Suprapubic skin (tissue), 4 donors: ENCODE measurements around the gene UBE2QL1. TPM values are rescaled to one million over a fixed set of nuclear protein-coding genes. Genes with fewer than 3 reads are reported as not detected.

Experiments
- DNase-seq, 2 donors: peaks; one replicate each; pipeline ENCODE4 v3.0.0-alpha.2; 2019; ENCODE audit warnings: low spot score in 2 of 2
- H3K27ac ChIP-seq: fragments of 200-600 bp; sonication (generic); one replicate; pipeline ENCODE4 v1.5.1; 2019
- H3K27me3 ChIP-seq: fragments of 200-600 bp; sonication (generic); one replicate; pipeline ENCODE4 v1.5.1; 2019
- H3K36me3 ChIP-seq: fragments of 200-600 bp; sonication (generic); one replicate; pipeline ENCODE4 v1.5.1; 2019
- H3K4me1 ChIP-seq: fragments of 200-600 bp; sonication (generic); one replicate; pipeline ENCODE4 v1.5.1; 2019
- H3K4me3 ChIP-seq: fragments of 200-600 bp; sonication (generic); one replicate; pipeline ENCODE4 v1.5.1; 2019; ENCODE audit warnings: mild to moderate bottlenecking
- H3K9me3 ChIP-seq: fragments of 200-600 bp; sonication (generic); one replicate; pipeline ENCODE4 v1.5.1; 2019
- EP300 ChIP-seq: sonication (generic); formaldehyde crosslinking; IDR thresholded peaks from one replicate; pipeline ENCODE4 v1.6.1; 2017; ENCODE audit warnings: antibody characterized with exemption
- POLR2A ChIP-seq, 2 donors: fragments of 450-650 bp; IDR thresholded peaks; one replicate each; pipeline ENCODE4 v1.6.1; 2017; ENCODE audit warnings: antibody characterized with exemption in 2 of 2, mild to moderate bottlenecking in 2 of 2, moderate library complexity in 2 of 2
- POLR2AphosphoS5 ChIP-seq, 3 donors: sonication (generic); formaldehyde crosslinking; IDR thresholded peaks; one replicate each; pipeline ENCODE4 v1.6.1; 2017; ENCODE audit warnings: antibody characterized with exemption in 3 of 3
- WGBS: methylation state at CpG from one replicate; pipeline ENCODE4 v1.1.5; 2018; 5-methylcytosine and 5-hydroxymethylcytosine counted together
- total RNA-seq, 4 donors: library from RNA; depleted of rRNA; stranded (reverse); fragments of >200 nt; gene quantifications; one replicate each; pipeline ENCODE4 v1.1.0, GENCODE V29; 2016
- TF ChIP-seq, protein P1 (sequence below), 2 donors: fragments of 200-600 bp in 1 of 2; fragments of 450-650 bp in 1 of 2; sonication (generic) in 1 of 2; IDR thresholded peaks; one replicate each; pipeline ENCODE4 v1.5.1; 2016 to 2019; ENCODE audit warnings: antibody characterized with exemption in 2 of 2, mild to moderate bottlenecking in 1 of 2, moderate library complexity in 1 of 2

UBE2QL1 gene
- total RNA-seq, 4 donors from 2014 or later = 1.1 to 5.0 (median 3.2) TPM

- Histone ChIP-seq H3K27me3 (no peaks in the 10 kb centered on the region), H3K27ac (no peak overlapping the region), H3K36me3 (no peaks in the 10 kb centered on the region), H3K4me3 (no peak overlapping the region), H3K4me1 (no peaks in the 10 kb centered on the region), H3K9me3 (no peaks in the 10 kb centered on the region)
- DNase-seq = no peak
- 83% methylated on average over 5 of the region's 5 CpGs for WGBS
- TF ChIP-seq, protein P1, sequence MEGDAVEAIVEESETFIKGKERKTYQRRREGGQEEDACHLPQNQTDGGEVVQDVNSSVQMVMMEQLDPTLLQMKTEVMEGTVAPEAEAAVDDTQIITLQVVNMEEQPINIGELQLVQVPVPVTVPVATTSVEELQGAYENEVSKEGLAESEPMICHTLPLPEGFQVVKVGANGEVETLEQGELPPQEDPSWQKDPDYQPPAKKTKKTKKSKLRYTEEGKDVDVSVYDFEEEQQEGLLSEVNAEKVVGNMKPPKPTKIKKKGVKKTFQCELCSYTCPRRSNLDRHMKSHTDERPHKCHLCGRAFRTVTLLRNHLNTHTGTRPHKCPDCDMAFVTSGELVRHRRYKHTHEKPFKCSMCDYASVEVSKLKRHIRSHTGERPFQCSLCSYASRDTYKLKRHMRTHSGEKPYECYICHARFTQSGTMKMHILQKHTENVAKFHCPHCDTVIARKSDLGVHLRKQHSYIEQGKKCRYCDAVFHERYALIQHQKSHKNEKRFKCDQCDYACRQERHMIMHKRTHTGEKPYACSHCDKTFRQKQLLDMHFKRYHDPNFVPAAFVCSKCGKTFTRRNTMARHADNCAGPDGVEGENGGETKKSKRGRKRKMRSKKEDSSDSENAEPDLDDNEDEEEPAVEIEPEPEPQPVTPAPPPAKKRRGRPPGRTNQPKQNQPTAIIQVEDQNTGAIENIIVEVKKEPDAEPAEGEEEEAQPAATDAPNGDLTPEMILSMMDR (IDR thresholded peaks at IDR 0.05) = no peak
- no peak for TF ChIP-seq POLR2A (IDR thresholded peaks at IDR 0.05)
- no peak for TF ChIP-seq POLR2AphosphoS5 (IDR thresholded peaks at IDR 0.05)
- no peak for TF ChIP-seq EP300
These were observed 47.5 kb downstream of the UBE2QL1 start for GRCh38 chr5:6496207-6496584.

GRCh38 chr5:6496636-6497035 is 48.0 kb downstream of the UBE2QL1 start:
- Histone ChIP-seq H3K9me3 (no peaks in the 10 kb centered on the region), H3K27me3 (no peaks in the 10 kb centered on the region), H3K27ac (no peak overlapping the region), H3K4me1 (no peaks in the 10 kb centered on the region), H3K36me3 (no peaks in the 10 kb centered on the region), H3K4me3 (no peak overlapping the region)
- WGBS = 83% methylated on average over 6 of the region's 6 CpGs
- no peak for TF ChIP-seq POLR2AphosphoS5 (IDR thresholded peaks at IDR 0.05)
- no peak for TF ChIP-seq POLR2A (IDR thresholded peaks at IDR 0.05)
- no peak for TF ChIP-seq EP300
- no peak for DNase-seq

- Histone ChIP-seq H3K4me1 (no peaks in the 10 kb centered on the region), H3K9me3 (no peaks in the 10 kb centered on the region), H3K27me3 (no peaks in the 10 kb centered on the region), H3K4me3 (no peak overlapping the region), H3K27ac (no peak overlapping the region), H3K36me3 (no peaks in the 10 kb centered on the region)
- 45% methylated on average over 1 of the region's 1 CpG for WGBS
- TF ChIP-seq POLR2A (IDR thresholded peaks at IDR 0.05) = no peak
- no peak for TF ChIP-seq POLR2AphosphoS5 (IDR thresholded peaks at IDR 0.05)
- TF ChIP-seq, protein P1 (IDR thresholded peaks at IDR 0.05) = no peak
- TF ChIP-seq EP300 = no peak
- peak in 1 of 2 donors; percentile 15 for DNase-seq
These were observed 48.6 kb downstream of the UBE2QL1 start for GRCh38 chr5:6497262-6497661.

- no peaks in the 10 kb centered on the region for H3K27me3 ChIP-seq
- no peaks in the 10 kb centered on the region for H3K4me1 ChIP-seq
- DNase-seq = no peak
- WGBS = 53% methylated on average over 4 of the region's 4 CpGs
- H3K9me3 ChIP-seq = no peaks in the 10 kb centered on the region
- no peak overlapping the region for H3K27ac ChIP-seq
- TF ChIP-seq, protein P1 (IDR thresholded peaks at IDR 0.05) = no peak
- TF ChIP-seq POLR2AphosphoS5 (IDR thresholded peaks at IDR 0.05) = no peak
- H3K4me3 ChIP-seq = no peak overlapping the region
- no peaks in the 10 kb centered on the region for H3K36me3 ChIP-seq
These were observed 50.3 kb downstream of the UBE2QL1 start for GRCh38 chr5:6498968-6499367.

DNA sequence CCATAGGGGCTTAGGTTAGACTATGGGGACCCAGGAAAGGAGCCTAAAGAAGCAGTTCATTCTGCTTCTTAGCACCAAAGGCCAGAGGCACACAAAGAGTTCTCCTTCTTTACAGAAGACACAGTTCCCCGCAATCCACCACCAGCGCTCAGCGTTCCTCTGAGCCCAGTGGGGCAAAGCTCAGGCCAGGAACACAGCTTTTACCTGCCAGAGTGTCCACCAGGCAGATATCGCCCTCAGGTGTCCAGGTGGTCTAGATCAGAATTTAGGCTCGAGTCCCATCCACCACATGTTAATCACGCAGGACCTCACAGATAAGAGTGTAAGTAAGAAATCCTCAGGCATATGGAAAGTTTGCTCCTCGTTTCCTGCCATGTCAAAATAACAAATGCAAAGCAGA is 53.0 kb downstream of the UBE2QL1 start:
- H3K27ac ChIP-seq = no peak overlapping the region
- H3K27me3 ChIP-seq = no peaks in the 10 kb centered on the region
- TF ChIP-seq EP300 = no peak
- DNase-seq = peak in 1 of 2 donors; percentile 59
- no peaks in the 10 kb centered on the region for H3K4me1 ChIP-seq
- no peaks in the 10 kb centered on the region for H3K36me3 ChIP-seq
- H3K9me3 ChIP-seq = no peaks in the 10 kb centered on the region
- no peak overlapping the region for H3K4me3 ChIP-seq
- WGBS = 72% methylated on average over 7 of the region's 7 CpGs

GRCh38 chr5:6502421-6502820 is 53.8 kb downstream of the UBE2QL1 start:
- Histone ChIP-seq H3K27ac (no peak overlapping the region), H3K4me3 (no peak overlapping the region), H3K36me3 (no peaks in the 10 kb centered on the region), H3K4me1 (no peaks in the 10 kb centered on the region), H3K27me3 (no peaks in the 10 kb centered on the region), H3K9me3 (no peaks in the 10 kb centered on the region)
- peak in 1 of 2 donors; percentile 63 for DNase-seq
- TF ChIP-seq, protein P1 (IDR thresholded peaks at IDR 0.05) = no peak
- TF ChIP-seq POLR2A (IDR thresholded peaks at IDR 0.05) = no peak
- no peak for TF ChIP-seq POLR2AphosphoS5 (IDR thresholded peaks at IDR 0.05)
- no peak for TF ChIP-seq EP300
- 88% methylated on average over 4 of the region's 4 CpGs for WGBS
